ENCODE measurements around the gene LYRM4. TPM values are rescaled to one million over a fixed set of nuclear protein-coding genes. Genes with fewer than 3 reads are reported as not detected.

The LYRM4 gene
- total and polyA plus RNA-seq, 2 donors (not counting 1 experiment from before 2014, with no cell fraction given), result 22.1 to 29.5 TPM

GRCh38 chr6:5295623-5296022, 34.9 kb upstream of the LYRM4 start:
- Mint-ChIP-seq H3K27me3 (no peaks in the 10 kb centered on the region), H3K4me1 (peaks cover 48% of the 10 kb centered on the region), H3K9me3 (ENCODE audit: insufficient read depth) (no peaks in the 10 kb centered on the region), H3K4me3 (no peak overlapping the region), H3K27ac (no peak overlapping the region)
- Histone ChIP-seq H3K27me3 (replicated peaks in 1 of 4; ENCODE audit: control extremely low read depth in 1 of 4, control insufficient read depth in 3 of 4, insufficient read depth in 4 of 4, low read length in 3 of 4) (no peaks in the 10 kb centered on the region), H3K9me3 (ENCODE audit: control extremely low read depth in 1 of 3, control insufficient read depth in 2 of 3, insufficient read depth in 1 of 3, low read length in 2 of 3) (no peaks in the 10 kb centered on the region), H3K36me3 (replicated peaks in 1 of 2; ENCODE audit: control extremely low read depth in 1 of 2, control insufficient read depth in 1 of 2, extremely low read depth in 1 of 2, insufficient read depth in 2 of 2, low read length in 1 of 2) (no peaks in the 10 kb centered on the region), H4K20me1 (ENCODE audit: control insufficient read depth, insufficient read depth, low read length, poor library complexity, severe bottlenecking) (peaks cover 12% of the 10 kb centered on the region), H3K4me2 (replicated peaks; ENCODE audit: low read depth, low read length, poor library complexity, severe bottlenecking) (no peak overlapping the region), H3K4me3 (ENCODE audit: control extremely low read depth in 1 of 5, extremely low read depth in 1 of 5, insufficient read depth in 1 of 5, low read depth in 2 of 5, low read length in 4 of 5) (no peak overlapping the region), H3K79me2 (ENCODE audit: control insufficient read depth, insufficient read depth, low read length) (peaks cover 66% of the 10 kb centered on the region), H3K9ac (ENCODE audit: low read length) (no peak overlapping the region), H3K27ac (ENCODE audit: low read length in 2 of 2) (no peak overlapping the region), H3K4me1 (ENCODE audit: control insufficient read depth in 2 of 2, insufficient read depth in 2 of 2, low read length in 2 of 2) (peaks cover 17 to 18% of the 10 kb centered on the region in 2 donors), H2AFZ (ENCODE audit: insufficient read depth, low read depth, low read length, poor library complexity, severe bottlenecking) (no peak overlapping the region)
- POLR2A ChIA-PET, result no interaction called here
- no peak for TF ChIP-seq EZH2 (IDR thresholded peaks at IDR 0.05; ENCODE audit: borderline replicate concordance, insufficient read depth, low read depth, low read length, poor library complexity, severe bottlenecking)
- no peak for TF ChIP-seq CTCF (IDR thresholded peaks at IDR 0.05)
- ATAC-seq (ENCODE audit: low read depth) (no peak), DNase-seq (no peak)
- CTCF ChIA-PET, result interaction anchor here (0.9 to 2.6 kb wide), 6 partner anchors 8 to 152 kb away, joined by 3 to 14 read pairs (median 4); no protein-coding TSS in a partner anchor
- 96% methylated on average over 4 of the region's 7 CpGs for WGBS (ENCODE audit: insufficient coverage)
- intact Hi-C loops (cut with micrococcal nuclease), result no loop called here

- intact Hi-C loops (cut with micrococcal nuclease), result no loop called here
- H3K27me3 ChIP-seq (replicated peaks in 1 of 4; ENCODE audit: control extremely low read depth in 1 of 4, control insufficient read depth in 3 of 4, insufficient read depth in 4 of 4, low read length in 3 of 4), result no peaks in the 10 kb centered on the region
- H3K4me2 ChIP-seq (replicated peaks; ENCODE audit: low read depth, low read length, poor library complexity, severe bottlenecking), result peak overlapping the region; percentile 32
- peak; percentile 35 for DNase-seq
- H3K79me2 ChIP-seq (ENCODE audit: control insufficient read depth, insufficient read depth, low read length), result peaks cover 62% of the 10 kb centered on the region
- ChIA-PET CTCF (interaction anchor here (0.9 to 2.6 kb wide), 6 partner anchors 9 to 151 kb away, joined by 3 to 14 read pairs (median 4); no protein-coding TSS in a partner anchor), POLR2A (no interaction called here)
- peaks cover 6% of the 10 kb centered on the region for H4K20me1 ChIP-seq (ENCODE audit: control insufficient read depth, insufficient read depth, low read length, poor library complexity, severe bottlenecking)
- ATAC-seq (ENCODE audit: low read depth), result peak; percentile 35
- H3K36me3 ChIP-seq (replicated peaks in 1 of 2; ENCODE audit: control extremely low read depth in 1 of 2, control insufficient read depth in 1 of 2, extremely low read depth in 1 of 2, insufficient read depth in 2 of 2, low read length in 1 of 2), result no peaks in the 10 kb centered on the region
- Mint-ChIP-seq H3K4me1 (peaks cover 52% of the 10 kb centered on the region), H3K27me3 (no peaks in the 10 kb centered on the region), H3K4me3 (peak overlapping the region; percentile 2), H3K9me3 (ENCODE audit: insufficient read depth) (no peaks in the 10 kb centered on the region), H3K27ac (peak overlapping the region; percentile 79)
- H2AFZ ChIP-seq (ENCODE audit: insufficient read depth, low read depth, low read length, poor library complexity, severe bottlenecking), result peak overlapping the region; percentile 26
- WGBS (ENCODE audit: insufficient coverage), result 17% methylated on average over 2 of the region's 11 CpGs
- peak overlapping the region; percentile 23 to 60 for H3K27ac ChIP-seq (ENCODE audit: low read length in 2 of 2)
- H3K9ac ChIP-seq (ENCODE audit: low read length), result no peak overlapping the region
- H3K4me1 ChIP-seq (ENCODE audit: control insufficient read depth in 2 of 2, insufficient read depth in 2 of 2, low read length in 2 of 2), result peaks cover 27% of the 10 kb centered on the region in 2 donors
- TF ChIP-seq EZH2 (IDR thresholded peaks at IDR 0.05; ENCODE audit: borderline replicate concordance, insufficient read depth, low read depth, low read length, poor library complexity, severe bottlenecking), result no peak
- H3K9me3 ChIP-seq (ENCODE audit: control extremely low read depth in 1 of 3, control insufficient read depth in 2 of 3, insufficient read depth in 1 of 3, low read length in 2 of 3), result no peaks in the 10 kb centered on the region
- no peak overlapping the region for H3K4me3 ChIP-seq (ENCODE audit: control extremely low read depth in 1 of 5, extremely low read depth in 1 of 5, insufficient read depth in 1 of 5, low read depth in 2 of 5, low read length in 4 of 5)
Measured at GRCh38 chr6:5294392-5295211, 33.9 kb upstream of the LYRM4 start.
